SK-N-SH (cell line): ENCODE data around the gene ZNF597.

Source experiments
- EP300 ChIP-seq, 2 experiments: IDR thresholded peaks; 2 replicates each; pipeline versions ENCODE4 v1.4.0 to v1.6.1; 2012; ENCODE audit warnings: borderline replicate concordance in 1 of 2, low read depth in 1 of 2, low read length in 1 of 2
- MAX ChIP-seq: IDR thresholded peaks from 2 replicates; pipeline ENCODE4 v1.4.0; 2012; ENCODE audit warnings: low read depth
- MXI1 ChIP-seq: IDR thresholded peaks from 2 replicates; pipeline ENCODE4 v1.6.1; 2012; ENCODE audit warnings: mild to moderate bottlenecking, low read depth, low read length, improper control_type of control experiment
- NFIC ChIP-seq: IDR thresholded peaks from 2 replicates; pipeline ENCODE4 v1.4.0; 2012; ENCODE audit warnings: borderline replicate concordance
- SIN3A ChIP-seq: IDR thresholded peaks from 2 replicates; pipeline ENCODE4 v1.6.1; 2012; ENCODE audit warnings: low read depth, mild to moderate bottlenecking, low read length, moderate library complexity, borderline replicate concordance
- SMC3 ChIP-seq: IDR thresholded peaks from 2 replicates; pipeline ENCODE4 v1.6.1; 2012; ENCODE audit warnings: low read depth, low read length, improper control_type of control experiment
- TF ChIP-seq, protein P1 (sequence below): fragments of 200-600 bp; sonication (generic); IDR thresholded peaks from 2 replicates; pipeline ENCODE4 v1.6.1; 2017; ENCODE audit warnings: antibody characterized with exemption, mild to moderate bottlenecking, moderate library complexity

- TF ChIP-seq MXI1 (no peak), SIN3A (no peak), SMC3 (no peak), EP300 (IDR thresholded peaks at IDR 0.05; ENCODE audit: borderline replicate concordance in 1 of 2, low read depth in 1 of 2, low read length in 1 of 2) (no peak), NFIC (no peak), MAX (no peak)
- TF ChIP-seq, protein P1, sequence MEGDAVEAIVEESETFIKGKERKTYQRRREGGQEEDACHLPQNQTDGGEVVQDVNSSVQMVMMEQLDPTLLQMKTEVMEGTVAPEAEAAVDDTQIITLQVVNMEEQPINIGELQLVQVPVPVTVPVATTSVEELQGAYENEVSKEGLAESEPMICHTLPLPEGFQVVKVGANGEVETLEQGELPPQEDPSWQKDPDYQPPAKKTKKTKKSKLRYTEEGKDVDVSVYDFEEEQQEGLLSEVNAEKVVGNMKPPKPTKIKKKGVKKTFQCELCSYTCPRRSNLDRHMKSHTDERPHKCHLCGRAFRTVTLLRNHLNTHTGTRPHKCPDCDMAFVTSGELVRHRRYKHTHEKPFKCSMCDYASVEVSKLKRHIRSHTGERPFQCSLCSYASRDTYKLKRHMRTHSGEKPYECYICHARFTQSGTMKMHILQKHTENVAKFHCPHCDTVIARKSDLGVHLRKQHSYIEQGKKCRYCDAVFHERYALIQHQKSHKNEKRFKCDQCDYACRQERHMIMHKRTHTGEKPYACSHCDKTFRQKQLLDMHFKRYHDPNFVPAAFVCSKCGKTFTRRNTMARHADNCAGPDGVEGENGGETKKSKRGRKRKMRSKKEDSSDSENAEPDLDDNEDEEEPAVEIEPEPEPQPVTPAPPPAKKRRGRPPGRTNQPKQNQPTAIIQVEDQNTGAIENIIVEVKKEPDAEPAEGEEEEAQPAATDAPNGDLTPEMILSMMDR = no peak
These were observed 42.7 kb upstream of the ZNF597 start for GRCh38 chr16:3485821-3486505.
